Spleen (tissue), 7 donors: ENCODE results near the gene ZDHHC11.

Experiments used
- CTCF ChIP-seq, 11 experiments: fragments of 200-600 bp in 7 of 11; fragments of 450-650 bp in 4 of 11; sonication (generic) in 4 of 11; IDR thresholded peaks in 8 of 11; conservative IDR thresholded peaks in 3 of 11; 1 replicate in 7 of 11; 2 replicates in 4 of 11; pipeline versions ENCODE4 v1.4.0 to v1.8.0; 2016 to 2021; ENCODE audit warnings: antibody characterized with exemption in 11 of 11, inconsistent platforms in 4 of 11, mild to moderate bottlenecking in 1 of 11
- POLR2AphosphoS5 ChIP-seq, 3 donors: sonication (generic); formaldehyde crosslinking; IDR thresholded peaks; one replicate each; pipeline ENCODE4 v1.5.1; 2017; ENCODE audit warnings: antibody characterized with exemption in 3 of 3
- donor health status: DM: no; HTN: no; CAD: no; lungs with moderate emphysema.
- donor health status: DM: no; HTN: no; CAD: no.
- donor health status: DM: no; HTN: no; CAD: no.

GRCh38 chr5:882253-883183 is 31.7 kb upstream of the ZDHHC11 start:
- TF ChIP-seq CTCF (IDR thresholded peaks at IDR 0.05 in 8 of 11, conservative IDR thresholded peaks at IDR 0.05 in 3 of 11), result no peak
- TF ChIP-seq POLR2AphosphoS5 (IDR thresholded peaks at IDR 0.05), result no peak
